ENCODE data around the gene DEXI.

DNA sequence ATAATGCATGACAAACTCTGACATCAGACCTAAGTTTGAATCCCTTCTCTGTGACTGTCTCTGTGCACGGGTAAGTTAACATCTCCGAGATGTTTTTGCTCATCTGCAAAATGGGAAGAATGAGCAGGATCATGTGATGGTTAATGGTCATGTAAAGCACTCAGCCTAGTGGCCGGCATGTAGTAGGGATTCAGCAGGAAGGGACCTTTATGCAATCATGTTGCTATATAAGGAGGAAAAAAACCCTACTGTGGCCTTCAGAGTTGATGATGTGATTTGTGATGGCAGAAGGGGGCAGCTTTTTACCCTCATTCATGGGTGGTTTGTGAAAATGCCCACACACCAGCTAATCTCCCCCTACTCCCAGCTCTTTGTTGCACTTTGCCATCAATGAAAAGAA is 26.2 kb upstream of the DEXI start:
- TF ChIP-seq, protein P1, sequence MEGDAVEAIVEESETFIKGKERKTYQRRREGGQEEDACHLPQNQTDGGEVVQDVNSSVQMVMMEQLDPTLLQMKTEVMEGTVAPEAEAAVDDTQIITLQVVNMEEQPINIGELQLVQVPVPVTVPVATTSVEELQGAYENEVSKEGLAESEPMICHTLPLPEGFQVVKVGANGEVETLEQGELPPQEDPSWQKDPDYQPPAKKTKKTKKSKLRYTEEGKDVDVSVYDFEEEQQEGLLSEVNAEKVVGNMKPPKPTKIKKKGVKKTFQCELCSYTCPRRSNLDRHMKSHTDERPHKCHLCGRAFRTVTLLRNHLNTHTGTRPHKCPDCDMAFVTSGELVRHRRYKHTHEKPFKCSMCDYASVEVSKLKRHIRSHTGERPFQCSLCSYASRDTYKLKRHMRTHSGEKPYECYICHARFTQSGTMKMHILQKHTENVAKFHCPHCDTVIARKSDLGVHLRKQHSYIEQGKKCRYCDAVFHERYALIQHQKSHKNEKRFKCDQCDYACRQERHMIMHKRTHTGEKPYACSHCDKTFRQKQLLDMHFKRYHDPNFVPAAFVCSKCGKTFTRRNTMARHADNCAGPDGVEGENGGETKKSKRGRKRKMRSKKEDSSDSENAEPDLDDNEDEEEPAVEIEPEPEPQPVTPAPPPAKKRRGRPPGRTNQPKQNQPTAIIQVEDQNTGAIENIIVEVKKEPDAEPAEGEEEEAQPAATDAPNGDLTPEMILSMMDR (conservative IDR thresholded peaks at IDR 0.05 in 1 of 2, IDR thresholded peaks at IDR 0.05 in 1 of 2; ENCODE audit: low read depth in 1 of 2, low read length in 2 of 2) = peak in 1 of 2 donors; percentile 4
- TF ChIP-seq EZH2 (IDR thresholded peaks at IDR 0.05; ENCODE audit: low read length, missing control alignments) = no peak
